ENCODE measurements around the gene PYGM. TPM values are rescaled to one million over a fixed set of nuclear protein-coding genes. Genes with fewer than 3 reads are reported as not detected.

The PYGM gene
- total and polyA plus RNA-seq, 2 of the 8 experiments (the other 6 are each of a cell fraction or from before 2014, with no cell fraction given) = 9.6 to 10.0 TPM

GRCh38 chr11:64718780-64719124 is 41.0 kb downstream of the PYGM start:
- Histone ChIP-seq H3K79me1 (ENCODE audit: low read depth, low read length) (no peaks in the 10 kb centered on the region), H2BK12ac (ENCODE audit: low read depth, low read length) (no peak overlapping the region), H2BK120ac (replicated peaks; ENCODE audit: low read depth, low read length) (no peak overlapping the region), H3K14ac (ENCODE audit: insufficient read length) (no peak overlapping the region), H3K18ac (ENCODE audit: extremely low read depth, low read length) (no peak overlapping the region), H2BK15ac (ENCODE audit: low read length) (no peak overlapping the region), H3K23ac (ENCODE audit: insufficient read length) (no peak overlapping the region), H2AFZ (ENCODE audit: low read length) (no peak overlapping the region), H4K20me1 (replicated peaks in 1 of 2; ENCODE audit: control insufficient read depth in 1 of 2, insufficient read depth in 2 of 2, low read length in 2 of 2) (peaks cover 0 to 4% of the 10 kb centered on the region in 2 experiments), H3K36me3 (ENCODE audit: control insufficient read depth in 2 of 4, insufficient read depth in 4 of 4, low read length in 3 of 4) (no peaks in the 10 kb centered on the region), H3K27ac (ENCODE audit: low read depth, low read length) (no peak overlapping the region), H3K4ac (replicated peaks; ENCODE audit: insufficient read length, low read depth, low read length) (no peak overlapping the region), H3K9me3 (ENCODE audit: insufficient read depth in 2 of 2, low read depth in 1 of 2, low read length in 1 of 2) (no peaks in the 10 kb centered on the region), H4K91ac (replicated peaks; ENCODE audit: insufficient read length, low read length) (no peak overlapping the region), H2BK5ac (ENCODE audit: low read depth, low read length) (no peak overlapping the region), H3K4me2 (ENCODE audit: insufficient read depth in 1 of 2, low read depth in 2 of 2, low read length in 2 of 2) (no peak overlapping the region), H3K9ac (replicated peaks in 1 of 4; ENCODE audit: extremely low read depth in 1 of 4, low read depth in 3 of 4, low read length in 3 of 4) (no peak overlapping the region), H3K56ac (replicated peaks; ENCODE audit: insufficient read length, low read depth, low read length) (no peak overlapping the region), H3K27me3 (replicated peaks in 1 of 4; ENCODE audit: control insufficient read depth in 3 of 4, extremely low read depth in 1 of 4, insufficient read depth in 3 of 4, low read length in 3 of 4) (peaks cover 7 to 37% (median 27%) of the 10 kb centered on the region in 4 experiments), H4K5ac (ENCODE audit: insufficient read length, low read depth, low read length) (no peak overlapping the region), H2BK20ac (ENCODE audit: low read length) (no peak overlapping the region), H3K79me2 (ENCODE audit: control insufficient read depth in 1 of 2, insufficient read depth in 2 of 2, low read length in 2 of 2) (no peaks in the 10 kb centered on the region), H3K4me1 (replicated peaks in 1 of 4; ENCODE audit: control insufficient read depth in 3 of 4, insufficient read depth in 4 of 4, low read length in 3 of 4) (peaks cover 2 to 17% (median 7%) of the 10 kb centered on the region in 4 experiments; a peak in 6 of 7 replicates), H3K23me2 (ENCODE audit: low read depth, low read length) (peaks cover 10% of the 10 kb centered on the region; the same call in 1 of the 2 replicates), H2AK5ac (ENCODE audit: low read depth, low read length) (no peak overlapping the region), H3K4me3 (ENCODE audit: extremely low read depth in 1 of 4, insufficient read depth in 2 of 4, low read depth in 3 of 4, low read length in 4 of 4) (no peak overlapping the region), H4K8ac (ENCODE audit: extremely low read depth, insufficient read depth, low read length) (no peak overlapping the region)
- DNase-seq (ENCODE audit: low read depth in 1 of 2, low spot score in 2 of 2) (no peak), FAIRE-seq (no peak)
- CTCF ChIA-PET (ENCODE audit: partially characterized antibody) = interaction anchor here (0.7 to 4.7 kb wide), 7 partner anchors 9 to 68 kb away, joined by 3 to 30 read pairs (median 6); partner anchors contain the start of gene RASGRP2
- WGBS, 2 experiments (ENCODE audit: extremely low coverage in 1 of 2, insufficient coverage in 1 of 2, insufficient read length in 1 of 2, insufficient replicate concordance in 2 of 2, low coverage in 1 of 2, low lambda C conversion rate in 2 of 2, missing lambda C conversion rate in 1 of 2) = 88% methylated on average over 3 of the region's 4 CpGs; no CpG with 5 or more reads in 1 of the 2 experiments
- TF ChIP-seq ATF2 (IDR thresholded peaks at IDR 0.05; ENCODE audit: low read length) = no peak
- TF ChIP-seq RNF2 (IDR thresholded peaks at IDR 0.05; ENCODE audit: borderline replicate concordance, low read depth, low read length, missing control alignments, poor library complexity, severe bottlenecking) = no peak
- 0 out of 4 replicates have a peak, but pooled peaks of 1 of the 2 experiments have one; percentile 74 for TF ChIP-seq HDAC2 (IDR thresholded peaks at IDR 0.05; ENCODE audit: borderline replicate concordance in 1 of 2, low read depth in 2 of 2, low read length in 2 of 2)
- peak; percentile 76; the same call in 1 of the 2 replicates for TF ChIP-seq KDM1A (IDR thresholded peaks at IDR 0.05; ENCODE audit: borderline replicate concordance, low read length)
- TF ChIP-seq TAF7 (optimal IDR thresholded peaks at IDR 0.05; ENCODE audit: borderline replicate concordance, low read depth, low read length) = no peak
- no peak for TF ChIP-seq KDM4A (IDR thresholded peaks at IDR 0.05; ENCODE audit: low read depth, low read length, severe bottlenecking)
- POLR2A ChIA-PET (ENCODE audit: partially characterized antibody) = interaction anchor here (1.2 to 1.7 kb wide), 3 partner anchors 14 to 43 kb away, joined by 3 to 4 read pairs (median 4); no protein-coding TSS in a partner anchor
